ENCODE measurements around the gene SLC38A11. TPM values are rescaled to one million over a fixed set of nuclear protein-coding genes. Genes with fewer than 3 reads are reported as not detected.

SLC38A11 gene
- total RNA-seq, 1 experiment from 2014 or later, result not detected

DNA sequence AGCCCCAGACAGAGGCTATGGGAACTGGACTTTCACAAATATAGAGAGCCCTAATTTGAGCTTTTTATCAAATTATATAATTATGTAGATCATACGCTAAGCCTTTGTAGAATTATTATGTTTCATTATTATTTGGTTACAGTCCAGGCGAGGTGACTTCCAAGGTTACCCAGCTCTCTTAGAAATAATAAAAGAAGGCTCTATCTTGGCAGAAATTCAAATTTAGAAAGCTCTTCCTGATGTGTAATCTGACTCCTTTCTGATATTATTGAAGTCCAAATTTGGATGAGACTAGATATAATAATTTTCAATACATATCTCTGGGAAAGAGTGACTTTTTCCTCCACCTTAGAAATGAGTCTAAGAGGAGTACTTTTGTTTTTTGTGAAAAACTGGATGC is 4.8 kb upstream of the SLC38A11 start:
- CTCF ChIA-PET, result no interaction called here
- TF ChIP-seq CEBPB (IDR thresholded peaks at IDR 0.05; ENCODE audit: low read depth) (no peak), POLR2AphosphoS5 (IDR thresholded peaks at IDR 0.05; ENCODE audit: low read depth, low read length) (no peak), FOSL1 (IDR thresholded peaks at IDR 0.05; ENCODE audit: low read depth) (no peak), EZH2phosphoT487 (IDR thresholded peaks at IDR 0.05; ENCODE audit: borderline replicate concordance) (no peak), POLR2A (IDR thresholded peaks at IDR 0.05; ENCODE audit: borderline replicate concordance, extremely low read depth, insufficient read depth, insufficient read length) (no peak), SRF (IDR thresholded peaks at IDR 0.05; ENCODE audit: low read depth) (no peak), SIN3A (IDR thresholded peaks at IDR 0.05; ENCODE audit: low read depth) (no peak)
- POLR2A ChIA-PET, result no interaction called here
- no TSS peak for BruUV-seq (replicated peaks)
- Histone ChIP-seq H3K79me2 (ENCODE audit: insufficient read depth, low read length) (no peaks in the 10 kb centered on the region), H3K27me3 (ENCODE audit: insufficient read depth, low read length) (no peaks in the 10 kb centered on the region), H2AFZ (ENCODE audit: low read depth, low read length, poor library complexity, severe bottlenecking) (no peak overlapping the region), H3K9me3 (ENCODE audit: control insufficient read depth in 1 of 2, insufficient read depth in 1 of 2, low read depth in 1 of 2, low read length in 2 of 2) (no peaks in the 10 kb centered on the region), H3K9ac (ENCODE audit: low read length) (no peak overlapping the region), H3K36me3 (ENCODE audit: control insufficient read depth in 1 of 2, insufficient read depth in 2 of 2, low read length in 2 of 2) (no peaks in the 10 kb centered on the region), H3K9me2 (ENCODE audit: insufficient read depth) (no peaks in the 10 kb centered on the region), H3K4me3 (replicated peaks in 1 of 2; ENCODE audit: low read depth in 1 of 2, low read length in 2 of 2) (no peak overlapping the region), H3K4me2 (ENCODE audit: low read length) (no peak overlapping the region), H3K27ac (ENCODE audit: low read depth, low read length) (no peak overlapping the region), H4K20me1 (ENCODE audit: insufficient read depth) (no peaks in the 10 kb centered on the region), H3K4me1 (ENCODE audit: control insufficient read depth in 1 of 2, insufficient read depth in 2 of 2, low read length in 2 of 2) (no peaks in the 10 kb centered on the region)
- RAD21 ChIA-PET (ENCODE audit: low non-redundant PET in 1 of 2, low total read pairs in 2 of 2, uncharacterized antibody in 2 of 2, unreplicated experiment in 2 of 2), result no interaction called here
- ATAC-seq (no peak), DNase-seq (ENCODE audit: low read depth, low spot score) (no peak)
- intact Hi-C loops (cut with micrococcal nuclease), result no loop called here

DNA sequence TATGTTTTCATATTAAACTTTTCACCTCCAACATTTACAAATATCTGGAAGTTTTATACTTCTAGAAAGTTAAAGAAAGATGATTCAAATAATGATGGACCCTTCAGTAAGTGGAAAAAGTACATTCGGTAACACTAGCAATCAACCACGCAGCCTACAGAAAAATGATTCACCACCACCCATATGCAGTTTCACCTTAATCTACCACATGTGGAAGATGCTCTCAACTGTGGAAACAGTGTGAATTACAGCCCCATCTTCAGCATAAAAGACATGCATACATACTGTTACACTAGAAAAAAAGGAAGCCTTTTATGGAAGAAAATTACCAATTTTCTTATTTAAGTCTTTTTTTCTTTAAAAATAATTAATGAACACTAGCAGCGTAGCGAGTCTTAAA is 1.1 kb downstream of the SLC38A11 start:
- no peaks in the 10 kb centered on the region for H3K36me3 ChIP-seq (ENCODE audit: control insufficient read depth in 1 of 2, insufficient read depth in 2 of 2, low read length in 2 of 2)
- H3K79me2 ChIP-seq (ENCODE audit: insufficient read depth, low read length), result no peaks in the 10 kb centered on the region
- no peak overlapping the region for H3K27ac ChIP-seq (ENCODE audit: low read depth, low read length)
- RAD21 ChIA-PET (ENCODE audit: low non-redundant PET in 1 of 2, low total read pairs in 2 of 2, uncharacterized antibody in 2 of 2, unreplicated experiment in 2 of 2), result no interaction called here
- TF ChIP-seq EZH2 (IDR thresholded peaks at IDR 0.05), result no peak
- TF ChIP-seq, protein P1, sequence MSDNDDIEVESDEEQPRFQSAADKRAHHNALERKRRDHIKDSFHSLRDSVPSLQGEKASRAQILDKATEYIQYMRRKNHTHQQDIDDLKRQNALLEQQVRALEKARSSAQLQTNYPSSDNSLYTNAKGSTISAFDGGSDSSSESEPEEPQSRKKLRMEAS (IDR thresholded peaks at IDR 0.05), result no peak
- no peak for TF ChIP-seq SIN3A (IDR thresholded peaks at IDR 0.05; ENCODE audit: low read depth)
- TF ChIP-seq POLR2A (IDR thresholded peaks at IDR 0.05; ENCODE audit: borderline replicate concordance, extremely low read depth, insufficient read depth, insufficient read length), result no peak
- TF ChIP-seq SRF (IDR thresholded peaks at IDR 0.05; ENCODE audit: low read depth), result no peak
- TF ChIP-seq CBX3 (IDR thresholded peaks at IDR 0.05; ENCODE audit: low read depth), result no peak
- TF ChIP-seq FOSL1 (IDR thresholded peaks at IDR 0.05; ENCODE audit: low read depth), result no peak
- TF ChIP-seq, protein P2, sequence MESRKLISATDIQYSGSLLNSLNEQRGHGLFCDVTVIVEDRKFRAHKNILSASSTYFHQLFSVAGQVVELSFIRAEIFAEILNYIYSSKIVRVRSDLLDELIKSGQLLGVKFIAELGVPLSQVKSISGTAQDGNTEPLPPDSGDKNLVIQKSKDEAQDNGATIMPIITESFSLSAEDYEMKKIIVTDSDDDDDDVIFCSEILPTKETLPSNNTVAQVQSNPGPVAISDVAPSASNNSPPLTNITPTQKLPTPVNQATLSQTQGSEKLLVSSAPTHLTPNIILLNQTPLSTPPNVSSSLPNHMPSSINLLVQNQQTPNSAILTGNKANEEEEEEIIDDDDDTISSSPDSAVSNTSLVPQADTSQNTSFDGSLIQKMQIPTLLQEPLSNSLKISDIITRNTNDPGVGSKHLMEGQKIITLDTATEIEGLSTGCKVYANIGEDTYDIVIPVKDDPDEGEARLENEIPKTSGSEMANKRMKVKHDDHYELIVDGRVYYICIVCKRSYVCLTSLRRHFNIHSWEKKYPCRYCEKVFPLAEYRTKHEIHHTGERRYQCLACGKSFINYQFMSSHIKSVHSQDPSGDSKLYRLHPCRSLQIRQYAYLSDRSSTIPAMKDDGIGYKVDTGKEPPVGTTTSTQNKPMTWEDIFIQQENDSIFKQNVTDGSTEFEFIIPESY (IDR thresholded peaks at IDR 0.05; ENCODE audit: extremely low read depth, insufficient replicate concordance, low read length), result no peak
- TF ChIP-seq, protein P3, sequence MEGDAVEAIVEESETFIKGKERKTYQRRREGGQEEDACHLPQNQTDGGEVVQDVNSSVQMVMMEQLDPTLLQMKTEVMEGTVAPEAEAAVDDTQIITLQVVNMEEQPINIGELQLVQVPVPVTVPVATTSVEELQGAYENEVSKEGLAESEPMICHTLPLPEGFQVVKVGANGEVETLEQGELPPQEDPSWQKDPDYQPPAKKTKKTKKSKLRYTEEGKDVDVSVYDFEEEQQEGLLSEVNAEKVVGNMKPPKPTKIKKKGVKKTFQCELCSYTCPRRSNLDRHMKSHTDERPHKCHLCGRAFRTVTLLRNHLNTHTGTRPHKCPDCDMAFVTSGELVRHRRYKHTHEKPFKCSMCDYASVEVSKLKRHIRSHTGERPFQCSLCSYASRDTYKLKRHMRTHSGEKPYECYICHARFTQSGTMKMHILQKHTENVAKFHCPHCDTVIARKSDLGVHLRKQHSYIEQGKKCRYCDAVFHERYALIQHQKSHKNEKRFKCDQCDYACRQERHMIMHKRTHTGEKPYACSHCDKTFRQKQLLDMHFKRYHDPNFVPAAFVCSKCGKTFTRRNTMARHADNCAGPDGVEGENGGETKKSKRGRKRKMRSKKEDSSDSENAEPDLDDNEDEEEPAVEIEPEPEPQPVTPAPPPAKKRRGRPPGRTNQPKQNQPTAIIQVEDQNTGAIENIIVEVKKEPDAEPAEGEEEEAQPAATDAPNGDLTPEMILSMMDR (IDR thresholded peaks at IDR 0.05 in 2 of 3, conservative IDR thresholded peaks at IDR 0.05 in 1 of 3; ENCODE audit: borderline replicate concordance in 1 of 3, insufficient read depth in 1 of 3, low read depth in 2 of 3, low read length in 2 of 3), result no peak
- no peak for TF ChIP-seq POLR2AphosphoS5 (IDR thresholded peaks at IDR 0.05; ENCODE audit: low read depth, low read length)
- TF ChIP-seq RAD21 (IDR thresholded peaks at IDR 0.05; ENCODE audit: low read depth), result no peak
- no peak for TF ChIP-seq JUND (IDR thresholded peaks at IDR 0.05)
- TF ChIP-seq SP1 (IDR thresholded peaks at IDR 0.05; ENCODE audit: low read depth), result no peak
- no peak for TF ChIP-seq EZH2phosphoT487 (IDR thresholded peaks at IDR 0.05; ENCODE audit: borderline replicate concordance)
- TF ChIP-seq ZNF274 (IDR thresholded peaks at IDR 0.05; ENCODE audit: low read depth, low read length), result no peak
- TF ChIP-seq, protein P4, sequence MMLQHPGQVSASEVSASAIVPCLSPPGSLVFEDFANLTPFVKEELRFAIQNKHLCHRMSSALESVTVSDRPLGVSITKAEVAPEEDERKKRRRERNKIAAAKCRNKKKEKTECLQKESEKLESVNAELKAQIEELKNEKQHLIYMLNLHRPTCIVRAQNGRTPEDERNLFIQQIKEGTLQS (IDR thresholded peaks at IDR 0.05), result no peak
- intact Hi-C loops (cut with micrococcal nuclease), result no loop called here
- DNase-seq (ENCODE audit: low read depth, low spot score) (no peak), ATAC-seq (no peak)
- H3K27me3 ChIP-seq (ENCODE audit: insufficient read depth, low read length), result no peaks in the 10 kb centered on the region
- no peak overlapping the region for H3K4me2 ChIP-seq (ENCODE audit: low read length)
- no peak overlapping the region for H3K9ac ChIP-seq (ENCODE audit: low read length)
- CTCF ChIA-PET, result no interaction called here
- BruUV-seq (replicated peaks), result no TSS peak
- H3K4me3 ChIP-seq (replicated peaks in 1 of 2; ENCODE audit: low read depth in 1 of 2, low read length in 2 of 2), result no peak overlapping the region
- no peak overlapping the region for H2AFZ ChIP-seq (ENCODE audit: low read depth, low read length, poor library complexity, severe bottlenecking)
- H3K9me2 ChIP-seq (ENCODE audit: insufficient read depth), result no peaks in the 10 kb centered on the region
- H4K20me1 ChIP-seq (ENCODE audit: insufficient read depth), result no peaks in the 10 kb centered on the region
- POLR2A ChIA-PET, result no interaction called here
- no peaks in the 10 kb centered on the region for H3K4me1 ChIP-seq (ENCODE audit: control insufficient read depth in 1 of 2, insufficient read depth in 2 of 2, low read length in 2 of 2)
- no peaks in the 10 kb centered on the region for H3K9me3 ChIP-seq (ENCODE audit: control insufficient read depth in 1 of 2, insufficient read depth in 1 of 2, low read depth in 1 of 2, low read length in 2 of 2)

Data from HCT116 (cell line).